RWPE1 (cell line): Measurements from ENCODE around the gene MANBA.

Experiments
- CTCF ChIA-PET: fragments of 350-600 bp; sonication (Branson Sonifier 250); formaldehyde crosslinking; extraction: SDS; loops from one replicate; lab custom pipeline; 2021; lab: Yijun Ruan, JAX
- POLR2A ChIA-PET: fragments of 400-600 bp; formaldehyde crosslinking; extraction: SDS; loops from one replicate; lab custom pipeline; 2020; ENCODE audit warnings: antibody characterized with exemption; ENCODE audit not compliant: low non-redundant PET; lab: Yijun Ruan, JAX
- DNase-seq: peaks from one replicate; pipeline ENCODE4 v3.0.0; 2012; ENCODE audit warnings: low spot score
- H3K27ac ChIP-seq: fragments of 450-650 bp; 2 replicates; pipeline ENCODE4 v1.5.1; 2017
- TF ChIP-seq, protein P1 (sequence below): fragments of 450-650 bp; conservative IDR thresholded peaks from 2 replicates; pipeline ENCODE4 v1.5.1; 2017; ENCODE audit warnings: low read depth, mild to moderate bottlenecking

The MANBA gene

GRCh38 chr4:102794999-102795398 lies 34.2 kb upstream of the MANBA start:
- TF ChIP-seq, protein P1, sequence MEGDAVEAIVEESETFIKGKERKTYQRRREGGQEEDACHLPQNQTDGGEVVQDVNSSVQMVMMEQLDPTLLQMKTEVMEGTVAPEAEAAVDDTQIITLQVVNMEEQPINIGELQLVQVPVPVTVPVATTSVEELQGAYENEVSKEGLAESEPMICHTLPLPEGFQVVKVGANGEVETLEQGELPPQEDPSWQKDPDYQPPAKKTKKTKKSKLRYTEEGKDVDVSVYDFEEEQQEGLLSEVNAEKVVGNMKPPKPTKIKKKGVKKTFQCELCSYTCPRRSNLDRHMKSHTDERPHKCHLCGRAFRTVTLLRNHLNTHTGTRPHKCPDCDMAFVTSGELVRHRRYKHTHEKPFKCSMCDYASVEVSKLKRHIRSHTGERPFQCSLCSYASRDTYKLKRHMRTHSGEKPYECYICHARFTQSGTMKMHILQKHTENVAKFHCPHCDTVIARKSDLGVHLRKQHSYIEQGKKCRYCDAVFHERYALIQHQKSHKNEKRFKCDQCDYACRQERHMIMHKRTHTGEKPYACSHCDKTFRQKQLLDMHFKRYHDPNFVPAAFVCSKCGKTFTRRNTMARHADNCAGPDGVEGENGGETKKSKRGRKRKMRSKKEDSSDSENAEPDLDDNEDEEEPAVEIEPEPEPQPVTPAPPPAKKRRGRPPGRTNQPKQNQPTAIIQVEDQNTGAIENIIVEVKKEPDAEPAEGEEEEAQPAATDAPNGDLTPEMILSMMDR, result no peak
- ChIA-PET POLR2A (no interaction called here), CTCF (no interaction called here)
- no peak for DNase-seq
- no peak overlapping the region for H3K27ac ChIP-seq

- DNase-seq, result no peak
- ChIA-PET CTCF (no interaction called here), POLR2A (no interaction called here)
- no peak overlapping the region for H3K27ac ChIP-seq
- TF ChIP-seq, protein P1, result no peak
Measured at GRCh38 chr4:102792361-102792936, 31.7 kb upstream of the MANBA start.

DNA sequence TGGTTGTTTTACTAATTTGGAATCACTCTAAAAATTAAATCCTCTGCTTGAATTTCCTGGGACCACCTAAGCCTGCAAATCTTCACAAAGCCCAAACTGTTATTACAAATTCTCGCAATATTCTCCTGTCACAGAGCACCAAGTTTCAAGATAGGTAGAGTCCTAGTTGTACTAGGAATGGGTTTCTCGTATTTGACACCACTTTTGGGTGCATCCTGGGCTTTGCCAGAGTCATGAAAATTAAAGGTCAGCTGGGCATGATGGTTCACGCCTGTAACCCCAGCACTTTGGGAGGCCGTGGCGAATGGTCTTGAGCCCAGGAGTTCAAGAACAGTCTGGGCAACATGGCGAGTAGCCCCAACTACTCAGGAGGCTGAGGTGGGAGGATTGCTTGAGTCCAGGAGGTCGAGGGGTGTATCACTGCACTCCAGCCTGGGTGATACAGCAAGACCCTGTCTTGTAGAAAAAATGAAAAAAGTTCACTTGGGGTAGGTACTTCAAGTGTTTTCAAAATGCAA lies 30.6 kb upstream of the MANBA start:
- ChIA-PET POLR2A (no interaction called here), CTCF (interaction anchor here (0.7 kb wide), 1 partner anchor 253 kb away, joined by 3 read pairs; no protein-coding TSS in a partner anchor)
- TF ChIP-seq, protein P1, result no peak
- DNase-seq, result no peak
- H3K27ac ChIP-seq, result no peak overlapping the region

- DNase-seq, result no peak
- TF ChIP-seq, protein P1, result no peak
- no peak overlapping the region for H3K27ac ChIP-seq
- POLR2A ChIA-PET, result no interaction called here
- CTCF ChIA-PET, result no interaction called here
Measured at GRCh38 chr4:102789317-102789717, 28.5 kb upstream of the MANBA start.

DNA sequence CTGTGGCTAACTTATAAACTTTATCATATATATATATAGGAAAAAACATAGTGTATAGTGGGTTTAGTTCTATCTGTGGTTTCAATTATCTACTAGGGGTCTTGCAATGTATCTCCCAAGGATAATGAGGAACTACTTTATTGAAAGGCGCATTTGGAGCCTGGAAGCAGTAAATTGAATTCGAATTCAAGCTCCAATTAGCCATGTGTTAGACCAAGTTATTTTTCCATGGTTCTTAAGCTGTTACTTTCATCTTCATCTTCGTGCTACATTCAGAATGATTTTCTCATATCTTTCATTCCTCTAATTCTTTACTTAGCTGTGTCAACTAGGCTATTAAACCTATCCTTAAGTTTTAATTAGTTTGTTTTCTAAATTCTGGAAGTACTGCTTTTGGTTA lies 27.2 kb upstream of the MANBA start:
- ChIA-PET POLR2A (no interaction called here), CTCF (no interaction called here)
- no peak overlapping the region for H3K27ac ChIP-seq
- TF ChIP-seq, protein P1, result no peak
- no peak for DNase-seq

GRCh38 chr4:102787096-102787881 lies 26.5 kb upstream of the MANBA start:
- POLR2A ChIA-PET, result no interaction called here
- TF ChIP-seq, protein P1, result no peak
- CTCF ChIA-PET, result no interaction called here
- no peak for DNase-seq
- H3K27ac ChIP-seq, result no peak overlapping the region
